ENCODE data around the gene MAML3. TPM values are rescaled to one million over a fixed set of nuclear protein-coding genes. Genes with fewer than 3 reads are reported as not detected.
A peak's percentile ranks its signal among the peaks of the same experiment; 100 is the strongest.

The MAML3 gene
- total and polyA plus RNA-seq, 10 donors: 0.63 to 18.4 (median 12.7) TPM

DNA sequence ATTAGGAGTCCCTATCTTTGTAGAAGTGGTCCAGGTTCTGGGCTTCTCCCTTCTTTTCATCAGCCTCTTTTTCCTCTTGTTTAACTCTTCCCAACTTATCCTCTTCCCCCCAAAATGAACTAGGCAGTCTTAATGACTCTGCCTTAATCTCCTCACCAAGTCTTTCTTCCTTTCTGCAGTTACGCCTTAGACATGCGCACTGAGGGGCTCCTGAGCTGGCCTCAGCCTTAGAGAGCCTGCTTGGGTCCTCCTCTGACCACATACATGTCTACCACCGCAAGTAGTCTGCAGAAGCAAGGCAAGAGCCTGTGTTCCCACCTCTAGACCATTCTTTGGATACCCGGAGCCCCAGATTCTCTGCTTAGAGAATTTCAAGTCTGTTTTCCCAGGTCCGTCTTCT, 288.4 kb downstream of the MAML3 start:
- no peaks in the 10 kb centered on the region for H3K4me1 ChIP-seq
- no peak overlapping the region for H3K4me3 ChIP-seq
- H3K27ac ChIP-seq: no peak overlapping the region
- WGBS, 5 donors: 94 to 99% (median 97%) methylated on average over 5 of the region's 5 CpGs
- H3K36me3 ChIP-seq: no peaks in the 10 kb centered on the region
- no peaks in the 10 kb centered on the region for H3K9me3 ChIP-seq
- intact Hi-C loops (cut with DNase I; ENCODE audit: low total_unique reads): no loop called here
- DNase-seq: no peak
- no peak for TF ChIP-seq POLR2A (IDR thresholded peaks at IDR 0.05)
- TF ChIP-seq POLR2AphosphoS5 (IDR thresholded peaks at IDR 0.05): no peak
- no peak for TF ChIP-seq CTCF (IDR thresholded peaks at IDR 0.05 in 8 of 11, conservative IDR thresholded peaks at IDR 0.05 in 3 of 11)
- no peaks in the 10 kb centered on the region for H3K27me3 ChIP-seq (replicated peaks in 1 of 7)

DNA sequence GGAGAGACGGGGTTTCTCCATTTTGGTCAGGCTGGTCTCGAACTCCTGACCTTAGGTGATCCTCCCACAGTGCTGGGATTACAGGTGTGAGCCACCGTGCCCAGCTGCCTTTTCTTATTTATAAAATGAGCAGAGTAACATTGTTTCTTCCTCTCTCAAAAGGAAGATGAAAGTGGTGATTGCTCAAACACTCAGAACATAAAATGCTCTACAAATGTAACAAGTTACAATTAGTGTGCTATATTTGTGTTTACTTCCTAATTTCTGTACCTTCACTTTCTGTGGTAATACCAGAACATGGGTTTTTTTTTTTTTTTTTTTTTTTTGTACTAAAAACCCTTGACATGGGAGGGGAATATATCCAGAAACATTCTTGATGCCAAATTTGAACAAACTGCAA, 290.5 kb downstream of the MAML3 start:
- Histone ChIP-seq H3K27me3 (replicated peaks in 1 of 7) (no peaks in the 10 kb centered on the region), H3K4me3 (no peak overlapping the region), H3K27ac (peak overlapping the region in 4 of 8 donors; percentile 63 to 83 (median 80)), H3K4me1 (no peaks in the 10 kb centered on the region), H3K9me3 (no peaks in the 10 kb centered on the region), H3K36me3 (no peaks in the 10 kb centered on the region)
- TF ChIP-seq POLR2A (IDR thresholded peaks at IDR 0.05) (no peak), CTCF (IDR thresholded peaks at IDR 0.05 in 8 of 11, conservative IDR thresholded peaks at IDR 0.05 in 3 of 11) (no peak), POLR2AphosphoS5 (IDR thresholded peaks at IDR 0.05) (no peak)
- no peak for DNase-seq
- intact Hi-C loops (cut with DNase I; ENCODE audit: low total_unique reads): no loop called here
- WGBS, 5 donors: 55 to 86% (median 63%) methylated on average over 3 of the region's 3 CpGs

DNA sequence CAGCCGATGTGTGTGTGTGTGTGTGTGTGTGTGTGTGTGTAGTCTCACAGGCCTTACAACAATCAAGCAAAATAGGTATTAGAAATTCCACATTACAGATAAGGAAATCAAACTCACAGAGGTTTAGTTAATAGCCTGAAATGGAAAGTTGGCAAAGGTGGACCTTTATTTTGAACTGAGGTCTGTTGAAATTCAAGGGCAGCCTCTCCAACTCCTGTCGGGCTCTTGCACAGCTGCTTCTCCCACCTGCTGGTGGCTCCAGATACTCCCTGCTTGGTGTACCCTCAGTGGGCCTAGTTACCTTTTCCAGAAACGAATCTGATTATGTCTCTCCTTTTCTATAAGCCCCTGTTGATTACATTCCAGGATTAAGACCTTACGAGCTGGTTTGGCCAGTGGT, 292.5 kb downstream of the MAML3 start:
- intact Hi-C loops (cut with DNase I; ENCODE audit: low total_unique reads): no loop called here
- Histone ChIP-seq H3K27ac (no peak overlapping the region), H3K9me3 (no peaks in the 10 kb centered on the region), H3K4me3 (no peak overlapping the region), H3K4me1 (peaks cover 0 to 12% (median 0%) of the 10 kb centered on the region in 6 donors), H3K36me3 (no peaks in the 10 kb centered on the region), H3K27me3 (replicated peaks in 1 of 7) (no peaks in the 10 kb centered on the region)
- TF ChIP-seq POLR2A (IDR thresholded peaks at IDR 0.05): no peak
- TF ChIP-seq POLR2AphosphoS5 (IDR thresholded peaks at IDR 0.05): no peak
- WGBS, 5 donors: 77 to 93% (median 89%) methylated on average over 4 of the region's 4 CpGs
- no peak for DNase-seq

- H3K27me3 ChIP-seq (replicated peaks in 1 of 7): no peaks in the 10 kb centered on the region
- no peak for TF ChIP-seq POLR2A (IDR thresholded peaks at IDR 0.05)
- TF ChIP-seq POLR2AphosphoS5 (IDR thresholded peaks at IDR 0.05): no peak
- no peak for TF ChIP-seq CTCF (IDR thresholded peaks at IDR 0.05 in 8 of 11, conservative IDR thresholded peaks at IDR 0.05 in 3 of 11)
- H3K9me3 ChIP-seq: no peaks in the 10 kb centered on the region
- no peaks in the 10 kb centered on the region for H3K36me3 ChIP-seq
- peaks cover 0 to 16% (median 0%) of the 10 kb centered on the region in 6 donors for H3K4me1 ChIP-seq
- no peak overlapping the region for H3K27ac ChIP-seq
- H3K4me3 ChIP-seq: no peak overlapping the region
- intact Hi-C loops (cut with DNase I; ENCODE audit: low total_unique reads): no loop called here
- no peak for DNase-seq
- 88 to 92% (median 90%) methylated on average over 9 of the region's 9 CpGs for WGBS, 5 donors
Observed at GRCh38 chr4:139860435-139861024, 293.5 kb downstream of the MAML3 start.

Data from spleen (tissue), 11 donors.